SK-N-SH treated with all-trans-retinoic acid at 6 μM for 48 hours (cell line): ENCODE results near the gene TNIK.

Experiments
- ATAC-seq: fragments of 200-7000 bp; cut with Tn5 transposase; 3 replicates; pipeline ENCODE4 v1.9.1; 2020; ENCODE audit warnings: mild to moderate bottlenecking, moderate library complexity
- ARNTL ChIP-seq: fragments of 450-650 bp; formaldehyde crosslinking; IDR thresholded peaks from 2 replicates; pipeline ENCODE4 v1.5.0; 2020; ENCODE audit warnings: low read depth, mild to moderate bottlenecking, moderate library complexity, borderline replicate concordance
- BACH2 ChIP-seq: fragments of 250-450 bp; sonication (Bioruptor Pico); IDR thresholded peaks from 2 replicates; pipeline ENCODE4 v1.9.0; 2021; ENCODE audit warnings: mild to moderate bottlenecking, borderline replicate concordance
- CSDC2 ChIP-seq: fragments of 250-450 bp; sonication (Bioruptor Pico); IDR thresholded peaks from 2 replicates; pipeline ENCODE4 v1.5.0; 2020; ENCODE audit warnings: mild to moderate bottlenecking, moderate library complexity
- ESRRG ChIP-seq: fragments of 250-450 bp; sonication (Bioruptor Pico); IDR thresholded peaks from 2 replicates; pipeline ENCODE4 v1.6.1; 2021; ENCODE audit warnings: mild to moderate bottlenecking
- GLIS3 ChIP-seq: fragments of 250-450 bp; sonication (Bioruptor Pico); IDR thresholded peaks from 2 replicates; pipeline ENCODE4 v1.5.0; 2020; ENCODE audit warnings: mild to moderate bottlenecking, moderate library complexity
- ISL1 ChIP-seq: fragments of 250-450 bp; sonication (Bioruptor Pico); IDR thresholded peaks from 2 replicates; pipeline ENCODE4 v2.1.2; 2022; ENCODE audit warnings: mild to moderate bottlenecking, moderate library complexity
- OSR1 ChIP-seq: fragments of 250-450 bp; sonication (Bioruptor Pico); IDR thresholded peaks from 2 replicates; pipeline ENCODE4 v1.8.0; 2022; ENCODE audit warnings: moderate library complexity, mild to moderate bottlenecking, inconsistent platforms
- PATZ1 ChIP-seq: fragments of 250-450 bp; sonication (Bioruptor Pico); IDR thresholded peaks from 2 replicates; pipeline ENCODE4 v1.8.0; 2020; ENCODE audit warnings: mild to moderate bottlenecking, moderate library complexity, borderline replicate concordance
- POU6F1 ChIP-seq: fragments of 250-450 bp; sonication (Bioruptor Pico); IDR thresholded peaks from 2 replicates; pipeline ENCODE4 v1.8.0; 2021; ENCODE audit warnings: low read depth, mild to moderate bottlenecking, moderate library complexity, borderline replicate concordance
- PPARA ChIP-seq: fragments of 250-450 bp; sonication (Bioruptor Pico); IDR thresholded peaks from 2 replicates; pipeline ENCODE4 v1.5.0; 2020; ENCODE audit warnings: mild to moderate bottlenecking, borderline replicate concordance
- RARB ChIP-seq: fragments of 250-450 bp; sonication (Bioruptor Pico); IDR thresholded peaks from 2 replicates; pipeline ENCODE4 v1.8.0; 2021; ENCODE audit warnings: mild to moderate bottlenecking, moderate library complexity
- SNAI2 ChIP-seq: fragments of 250-450 bp; sonication (Bioruptor Pico); IDR thresholded peaks from 2 replicates; pipeline ENCODE4 v1.5.0; 2020; ENCODE audit warnings: mild to moderate bottlenecking, moderate library complexity
- TCF4 ChIP-seq: fragments of 250-450 bp; sonication (Bioruptor Pico); IDR thresholded peaks from 2 replicates; pipeline ENCODE4 v1.8.0; 2021; ENCODE audit warnings: mild to moderate bottlenecking, moderate library complexity, borderline replicate concordance
- TOX ChIP-seq: fragments of 250-450 bp; sonication (Bioruptor Pico); IDR thresholded peaks from 2 replicates; pipeline ENCODE4 v1.8.0; 2021; ENCODE audit warnings: mild to moderate bottlenecking, moderate library complexity, borderline replicate concordance
- TSHZ2 ChIP-seq: fragments of 250-450 bp; sonication (Bioruptor Pico); IDR thresholded peaks from 2 replicates; pipeline ENCODE4 v1.5.0; 2020; ENCODE audit warnings: mild to moderate bottlenecking, moderate library complexity
- ZC3H10 ChIP-seq: fragments of 250-450 bp; sonication (Bioruptor Pico); IDR thresholded peaks from 2 replicates; pipeline ENCODE4 v1.5.1; 2021; ENCODE audit warnings: mild to moderate bottlenecking, moderate library complexity
- ZFP3 ChIP-seq: fragments of 250-450 bp; sonication (Bioruptor Pico); IDR thresholded peaks from 2 replicates; pipeline ENCODE4 v1.5.0; 2020; ENCODE audit warnings: mild to moderate bottlenecking, moderate library complexity
- ZFP30 ChIP-seq: fragments of 450-650 bp; formaldehyde crosslinking; IDR thresholded peaks from 2 replicates; pipeline ENCODE4 v1.5.0; 2022; ENCODE audit warnings: mild to moderate bottlenecking, moderate library complexity
- ZNF565 ChIP-seq: fragments of 450-650 bp; formaldehyde crosslinking; conservative IDR thresholded peaks from 2 replicates; pipeline ENCODE4 v1.5.0; 2020; ENCODE audit warnings: low read depth, mild to moderate bottlenecking, moderate library complexity
- ZNF70 ChIP-seq: fragments of 450-650 bp; formaldehyde crosslinking; IDR thresholded peaks from 2 replicates; pipeline ENCODE4 v1.5.0; 2020; ENCODE audit warnings: mild to moderate bottlenecking, moderate library complexity
- ZNF8 ChIP-seq: fragments of 450-650 bp; formaldehyde crosslinking; IDR thresholded peaks from 2 replicates; pipeline ENCODE4 v1.5.0; 2020; ENCODE audit warnings: mild to moderate bottlenecking, moderate library complexity

The TNIK gene

DNA sequence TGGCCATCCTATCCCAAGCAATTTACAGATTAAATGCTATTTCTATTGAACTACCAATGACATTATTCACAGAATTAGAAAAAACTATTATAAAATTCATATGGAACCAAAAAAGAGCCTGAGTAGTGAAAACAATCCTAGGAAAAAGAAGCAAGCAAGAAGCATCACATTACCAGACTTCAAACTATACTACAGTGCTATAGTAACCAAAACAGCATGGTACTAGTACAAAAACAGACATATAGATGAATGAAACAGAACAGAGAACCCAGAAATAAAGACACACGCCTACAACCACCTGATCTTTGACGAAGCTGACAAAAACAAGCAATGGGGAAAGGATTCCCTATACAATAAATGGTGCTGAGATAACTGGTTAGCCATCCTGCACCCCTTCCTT is 152.2 kb downstream of the TNIK start:
- TF ChIP-seq BACH2 (CRISPR knock-in tag) (no peak), PATZ1 (CRISPR knock-in tag) (no peak), POU6F1 (no peak), ISL1 (CRISPR knock-in tag) (no peak), ESRRG (no peak), TOX (no peak), GLIS3 (CRISPR knock-in tag) (no peak), TCF4 (no peak), RARB (CRISPR knock-in tag) (no peak), ARNTL (CRISPR knock-in tag) (no peak), TSHZ2 (no peak), ZC3H10 (CRISPR knock-in tag) (no peak), PPARA (CRISPR knock-in tag) (no peak), OSR1 (no peak), ZNF70 (CRISPR knock-in tag) (no peak), CSDC2 (no peak), ZNF565 (no peak), ZNF8 (no peak), SNAI2 (CRISPR knock-in tag) (no peak), ZFP3 (no peak)
- no peak for ATAC-seq

- TF ChIP-seq ZFP30 (CRISPR knock-in tag) (no peak), TCF4 (no peak), ESRRG (no peak), CSDC2 (no peak), PATZ1 (CRISPR knock-in tag) (no peak), TSHZ2 (no peak), ARNTL (CRISPR knock-in tag) (no peak), ZFP3 (no peak), PPARA (CRISPR knock-in tag) (no peak)
- TF ChIP-seq, all 23 proteins: peak for 0
- ATAC-seq: peak; percentile 39
Measured at GRCh38 chr3:171307046-171307585, 153.1 kb downstream of the TNIK start.

- peak; percentile 81 for ATAC-seq
- TF ChIP-seq BACH2 (CRISPR knock-in tag) (no peak), GLIS3 (CRISPR knock-in tag) (no peak), TSHZ2 (no peak), ZNF8 (no peak), PPARA (CRISPR knock-in tag) (no peak), TCF4 (no peak), ZFP3 (no peak), OSR1 (no peak), ARNTL (CRISPR knock-in tag) (no peak), PATZ1 (CRISPR knock-in tag) (no peak), ZC3H10 (CRISPR knock-in tag) (no peak)
Measured at GRCh38 chr3:171306631-171307030, 153.6 kb downstream of the TNIK start.
